Measurements from ENCODE around the gene COX19. TPM values are rescaled to one million over a fixed set of nuclear protein-coding genes. Genes with fewer than 3 reads are reported as not detected.

COX19 gene
- total RNA-seq, 1 donor from 2014 or later: 20.3 TPM

- no peak overlapping the region for H3K27ac Mint-ChIP-seq
- no peak for TF ChIP-seq CTCF (IDR thresholded peaks at IDR 0.05; ENCODE audit: unreplicated experiment)
- no peak for DNase-seq (ENCODE audit: low spot score, unreplicated experiment)
- peaks cover 5% of the 10 kb centered on the region for H3K4me1 Mint-ChIP-seq (ENCODE audit: low read depth)
- no peaks in the 10 kb centered on the region for H3K27me3 Mint-ChIP-seq
- H3K4me3 Mint-ChIP-seq (ENCODE audit: low read depth): no peak overlapping the region
- no peaks in the 10 kb centered on the region for H3K36me3 Mint-ChIP-seq (ENCODE audit: insufficient read depth)
- H3K9me3 Mint-ChIP-seq (ENCODE audit: low read depth): no peaks in the 10 kb centered on the region
Observed at GRCh38 chr7:990933-991728, 15.8 kb upstream of the COX19 start.

- Mint-ChIP-seq H3K36me3 (ENCODE audit: insufficient read depth) (no peaks in the 10 kb centered on the region), H3K27ac (no peak overlapping the region), H3K4me1 (ENCODE audit: low read depth) (peaks cover 5% of the 10 kb centered on the region), H3K27me3 (no peaks in the 10 kb centered on the region), H3K4me3 (ENCODE audit: low read depth) (no peak overlapping the region), H3K9me3 (ENCODE audit: low read depth) (no peaks in the 10 kb centered on the region)
- TF ChIP-seq CTCF (IDR thresholded peaks at IDR 0.05; ENCODE audit: unreplicated experiment): no peak
- no peak for DNase-seq (ENCODE audit: low spot score, unreplicated experiment)
Observed at GRCh38 chr7:990352-990932, 15.1 kb upstream of the COX19 start.

GRCh38 chr7:988963-989529 lies 13.7 kb upstream of the COX19 start:
- DNase-seq (ENCODE audit: low spot score, unreplicated experiment): no peak
- H3K27ac Mint-ChIP-seq: no peak overlapping the region
- H3K36me3 Mint-ChIP-seq (ENCODE audit: insufficient read depth): no peaks in the 10 kb centered on the region
- H3K4me3 Mint-ChIP-seq (ENCODE audit: low read depth): no peak overlapping the region
- H3K27me3 Mint-ChIP-seq: no peaks in the 10 kb centered on the region
- TF ChIP-seq CTCF (IDR thresholded peaks at IDR 0.05; ENCODE audit: unreplicated experiment): no peak
- H3K9me3 Mint-ChIP-seq (ENCODE audit: low read depth): no peaks in the 10 kb centered on the region
- peaks cover 5% of the 10 kb centered on the region for H3K4me1 Mint-ChIP-seq (ENCODE audit: low read depth)

- H3K4me1 Mint-ChIP-seq (ENCODE audit: low read depth): peaks cover 5% of the 10 kb centered on the region
Observed at GRCh38 chr7:988426-988911, 13.1 kb upstream of the COX19 start.

More at GRCh38 chr7:988426-988911, 13.1 kb upstream of the COX19 start:
- no peaks in the 10 kb centered on the region for H3K36me3 Mint-ChIP-seq (ENCODE audit: insufficient read depth)
- H3K9me3 Mint-ChIP-seq (ENCODE audit: low read depth): no peaks in the 10 kb centered on the region
- H3K27ac Mint-ChIP-seq: no peak overlapping the region
- no peaks in the 10 kb centered on the region for H3K27me3 Mint-ChIP-seq
- H3K4me3 Mint-ChIP-seq (ENCODE audit: low read depth): no peak overlapping the region
- no peak for DNase-seq (ENCODE audit: low spot score, unreplicated experiment)
- TF ChIP-seq CTCF (IDR thresholded peaks at IDR 0.05; ENCODE audit: unreplicated experiment): no peak
